MM.1S (cell line): Measurements from ENCODE around the gene EGR4.

Source experiments
- CTCF ChIP-seq: fragments of 300-600 bp; sonication (generic); IDR thresholded peaks from 2 replicates; pipeline ENCODE4 v1.5.1; 2016; ENCODE audit warnings: antibody characterized with exemption, low read length, mixed read lengths
- EZH2 ChIP-seq: fragments of 300-600 bp; sonication (generic); optimal IDR thresholded peaks from 2 replicates; pipeline ENCODE3; 2017; ENCODE audit warnings: low read depth, mild to moderate bottlenecking, antibody characterized with exemption, low read length, mixed read lengths

DNA sequence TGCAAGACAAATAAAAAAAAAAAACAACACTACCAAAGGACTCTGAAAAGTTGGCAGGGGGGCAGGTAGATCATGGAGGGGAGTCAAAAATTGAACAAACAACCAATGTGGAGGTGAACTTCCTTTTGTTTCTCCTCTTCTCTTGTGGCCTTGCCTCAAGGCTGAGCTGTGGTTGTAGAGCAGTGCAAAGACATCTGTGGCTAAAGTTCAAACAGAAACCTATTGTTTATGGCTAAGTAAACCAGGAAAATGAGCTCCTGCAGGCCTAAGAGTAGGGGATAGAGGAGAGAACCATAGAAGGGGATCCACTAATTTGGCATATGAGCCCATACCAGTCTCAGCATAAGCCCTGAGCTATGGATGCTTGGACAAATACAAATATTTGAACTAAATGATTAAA is 40.2 kb upstream of the EGR4 start:
- no peak for TF ChIP-seq CTCF
- TF ChIP-seq EZH2: no peak
